Measurements from ENCODE around the gene TBC1D22A.
A peak's percentile ranks its signal among the peaks of the same experiment; 100 is the strongest.
"Not testable (repeated sequence)": the region's sequence is repeated elsewhere in the genome, so short reads cannot be mapped to it uniquely, and the experiment has no call there.

The TBC1D22A gene

DNA sequence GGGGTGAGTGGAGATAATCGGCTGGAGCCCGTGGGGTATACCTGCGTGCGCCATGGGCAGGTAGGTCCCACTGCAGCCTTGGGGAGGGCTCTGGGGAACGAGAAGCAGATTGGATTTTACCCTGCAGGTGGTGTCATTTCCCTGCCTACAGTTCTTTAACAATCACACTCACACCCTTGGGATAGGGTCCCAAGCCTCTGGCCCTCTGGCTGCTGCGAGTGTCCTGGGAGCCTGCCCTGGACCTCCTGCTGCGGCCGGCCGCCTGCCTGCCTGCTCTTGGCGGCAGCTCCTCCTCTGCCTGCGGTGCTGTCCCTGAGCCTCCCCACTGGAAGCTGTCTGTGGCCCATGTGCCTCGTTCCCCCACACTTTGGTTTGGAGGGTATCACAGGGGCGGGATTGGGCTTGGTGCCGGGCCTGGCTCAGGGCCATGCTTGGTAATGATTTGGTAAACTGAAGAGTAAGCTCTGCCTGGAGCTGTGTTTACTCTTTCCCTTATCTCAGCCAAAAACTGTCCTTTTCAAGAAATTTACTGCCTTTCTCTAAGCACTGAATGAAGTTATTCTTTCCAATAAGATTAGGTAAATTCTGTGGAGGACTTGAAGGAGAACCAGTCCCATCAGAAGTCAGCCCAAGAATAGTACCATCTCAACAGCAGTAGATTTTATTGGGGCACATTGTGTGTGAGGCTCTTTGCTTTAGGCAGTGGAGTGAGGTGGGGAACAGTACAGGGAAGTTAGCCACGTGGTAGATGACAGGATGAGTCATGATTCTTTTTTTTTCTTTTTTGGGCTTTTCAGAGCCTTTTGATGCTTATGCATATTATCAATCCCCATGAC, 53.7 kb downstream of the TBC1D22A start:
- no peak for DNase-seq

DNA sequence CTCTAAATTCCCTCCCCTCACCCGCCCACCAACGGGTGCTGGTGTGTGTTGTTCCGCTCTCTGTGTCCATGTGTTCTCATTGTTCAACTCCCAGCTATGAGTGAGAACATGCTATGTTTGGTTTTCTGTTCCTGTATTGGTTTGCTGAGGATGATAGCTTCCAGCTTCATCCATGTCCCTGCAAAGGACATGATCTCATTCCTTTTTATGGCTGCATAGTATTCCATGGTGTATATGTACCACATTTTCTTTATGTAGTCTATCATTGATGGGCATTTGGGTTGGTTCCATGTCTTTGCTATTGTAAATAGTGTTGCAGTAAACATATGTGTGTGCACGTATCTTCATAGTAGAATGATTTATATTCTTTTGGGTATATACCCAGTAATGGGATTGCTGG, 54.9 kb downstream of the TBC1D22A start:
- not testable (repeated sequence) for DNase-seq

DNA sequence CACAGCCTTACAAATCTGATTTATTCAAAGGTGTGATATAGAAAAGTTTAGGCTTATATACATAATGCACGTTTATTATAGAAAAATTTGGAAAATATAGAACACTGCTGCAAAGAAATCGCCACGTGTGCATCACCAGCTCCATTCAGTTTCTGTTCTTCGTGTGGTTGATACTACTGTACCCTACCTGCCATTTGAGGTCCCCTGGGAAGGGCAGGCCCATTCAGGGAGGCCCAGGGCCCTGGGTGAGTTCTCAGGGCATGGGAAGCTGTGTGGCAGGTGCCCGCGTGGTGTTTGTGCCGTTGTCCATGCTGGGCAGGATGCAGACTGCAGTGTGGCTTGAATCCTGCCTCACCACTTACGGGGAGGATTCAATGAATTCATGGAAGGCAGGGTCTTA, 60.8 kb downstream of the TBC1D22A start:
- no peak for DNase-seq

DNA sequence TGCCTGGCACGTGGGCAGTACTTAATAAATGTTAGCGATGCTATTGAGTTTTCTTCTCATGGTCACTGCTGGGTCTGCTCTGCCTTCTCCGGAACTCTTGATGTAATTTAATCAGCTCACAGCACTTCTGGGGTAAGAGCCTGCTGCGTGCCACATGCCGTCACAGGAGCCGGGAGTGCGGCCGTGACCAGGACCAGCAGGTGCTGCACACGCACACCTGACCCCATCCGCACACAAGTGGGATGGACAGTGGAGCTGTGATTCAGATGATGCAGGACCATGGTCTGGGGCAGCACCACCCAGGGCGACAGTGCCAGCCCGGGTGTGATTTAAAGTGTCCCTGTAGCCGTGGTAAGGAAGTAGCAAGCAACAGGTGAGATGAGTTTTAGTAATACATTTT, 61.2 kb downstream of the TBC1D22A start:
- DNase-seq, result no peak

DNA sequence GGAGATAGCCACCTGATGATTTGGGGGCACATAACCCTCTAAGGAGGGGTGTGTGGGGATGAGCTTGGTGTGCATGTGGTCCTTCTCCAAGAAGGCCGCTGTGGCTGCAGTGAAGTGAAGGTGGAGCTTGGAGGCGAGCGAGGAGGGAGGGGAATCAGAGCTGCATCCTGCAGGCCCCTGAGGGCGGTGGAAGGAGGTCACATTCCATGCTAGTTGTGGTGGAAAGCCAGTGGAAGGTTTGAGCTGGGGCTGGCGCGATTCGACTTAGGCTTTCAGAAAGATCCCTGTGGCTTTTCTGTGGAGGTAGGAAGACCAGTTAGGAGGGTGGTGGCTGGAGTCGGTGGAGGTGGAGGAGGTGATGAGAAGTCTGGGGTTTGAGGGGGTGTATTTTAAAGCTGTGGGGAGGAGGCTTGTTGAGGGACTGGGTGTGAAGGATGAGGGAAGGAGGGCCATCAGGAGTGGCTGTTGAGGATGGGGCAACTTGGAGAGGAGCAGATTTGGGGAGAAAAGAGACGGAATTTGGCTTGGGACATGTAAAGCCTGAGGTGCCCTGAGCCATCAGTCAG, 62.0 kb downstream of the TBC1D22A start:
- no peak for DNase-seq

- DNase-seq, result no peak
Observed at GRCh38 chr22:46824980-46825544, 62.6 kb downstream of the TBC1D22A start.

GRCh38 chr22:46826438-46827135, 64.1 kb downstream of the TBC1D22A start:
- DNase-seq, result no peak

DNA sequence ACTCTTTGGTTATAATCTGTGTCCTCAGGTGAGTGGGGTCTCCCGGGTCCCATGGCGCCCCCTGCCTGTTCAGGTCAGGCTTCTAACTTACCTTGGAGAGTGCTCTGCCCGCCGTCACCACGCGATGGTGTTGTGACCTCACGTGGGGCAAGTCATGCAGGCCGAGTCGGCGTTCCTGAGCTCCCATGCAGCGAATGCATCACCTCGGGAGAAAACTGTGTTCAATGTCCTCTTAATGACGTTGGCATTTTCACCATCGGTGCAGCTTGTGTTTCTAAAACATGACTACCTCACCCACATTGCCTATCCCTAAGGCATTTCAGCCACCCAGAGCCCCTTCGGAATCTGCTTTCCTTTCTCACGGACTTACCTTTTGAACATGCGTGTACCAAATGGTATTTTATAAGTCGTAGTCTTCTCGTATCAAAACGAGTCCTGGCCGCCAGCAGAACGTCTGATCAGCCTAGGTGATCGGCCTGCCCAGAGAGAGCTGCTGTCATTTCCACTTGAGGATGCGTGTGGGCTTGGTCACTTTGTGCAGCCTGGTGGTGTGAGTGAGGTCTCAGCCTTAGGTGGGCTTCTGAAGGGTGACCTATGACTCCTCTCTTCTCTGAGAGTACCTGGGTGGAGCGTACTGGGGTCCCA, 64.8 kb downstream of the TBC1D22A start:
- DNase-seq, result no peak

GRCh38 chr22:46827781-46828180, 65.3 kb downstream of the TBC1D22A start:
- DNase-seq, result no peak

DNA sequence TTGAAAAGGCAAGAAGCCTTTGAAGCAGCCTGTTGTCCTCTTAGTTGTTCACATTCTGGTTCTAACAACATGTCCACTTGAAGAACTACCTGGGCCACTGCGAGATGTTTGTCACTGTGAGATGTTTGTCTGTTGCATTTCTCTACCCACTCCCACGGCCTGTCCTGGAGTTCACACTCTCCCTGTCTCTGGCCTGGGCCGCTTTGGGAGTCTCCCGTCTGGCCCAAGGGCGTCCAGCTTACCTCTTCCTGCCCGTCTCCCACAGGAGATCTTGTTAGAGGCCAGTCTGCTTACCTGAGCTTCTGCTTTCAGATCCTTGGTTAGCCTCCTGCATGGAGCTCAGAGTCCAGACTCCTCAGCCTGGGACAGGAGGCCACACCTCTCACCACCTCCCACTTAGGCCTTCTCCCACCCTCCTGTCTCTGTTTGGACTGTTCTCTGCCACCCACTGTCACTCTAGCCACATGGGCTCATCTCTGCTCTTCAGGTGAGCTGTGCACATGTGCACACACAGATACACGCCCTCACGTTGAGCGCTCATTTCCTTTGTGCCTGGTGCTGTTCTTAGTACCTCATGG, 66.0 kb downstream of the TBC1D22A start:
- no peak for DNase-seq

DNA sequence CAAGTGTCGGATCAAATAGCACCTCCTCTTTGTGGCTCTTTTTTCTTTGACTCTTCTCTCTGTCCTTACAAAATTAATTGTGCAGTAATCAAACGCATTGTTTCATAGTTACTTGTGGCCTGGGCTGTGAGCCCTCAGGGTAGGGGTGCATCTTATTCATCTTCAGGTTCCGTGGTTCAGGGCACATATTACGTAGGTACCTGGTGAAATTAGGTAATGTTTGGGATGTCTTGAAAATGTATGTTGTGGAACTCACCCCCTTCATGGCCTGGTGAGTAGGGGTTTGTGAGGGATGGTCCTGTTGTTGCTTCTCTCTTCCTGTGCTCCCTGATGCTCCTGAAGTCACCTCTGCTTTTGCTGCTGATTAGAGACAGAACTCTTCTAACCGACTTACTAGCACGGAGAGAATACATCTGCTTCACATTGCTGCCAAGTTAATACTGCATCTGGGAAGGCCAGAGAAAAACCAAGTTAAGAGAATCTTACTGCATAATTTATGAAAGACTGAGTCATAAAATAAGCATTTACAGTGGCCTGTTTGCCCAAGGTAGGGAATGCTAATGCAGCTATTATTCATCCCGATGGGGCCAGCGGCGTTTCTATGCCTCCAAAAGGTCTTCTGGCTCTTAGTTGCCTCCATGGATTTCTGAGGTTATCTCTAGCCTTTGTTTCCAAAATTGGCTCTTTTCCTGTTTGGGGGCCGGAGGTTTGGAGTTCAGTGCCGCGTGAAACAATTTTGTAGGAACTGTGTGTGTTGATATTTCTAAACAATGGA, 66.9 kb downstream of the TBC1D22A start:
- DNase-seq, result no peak

DNA sequence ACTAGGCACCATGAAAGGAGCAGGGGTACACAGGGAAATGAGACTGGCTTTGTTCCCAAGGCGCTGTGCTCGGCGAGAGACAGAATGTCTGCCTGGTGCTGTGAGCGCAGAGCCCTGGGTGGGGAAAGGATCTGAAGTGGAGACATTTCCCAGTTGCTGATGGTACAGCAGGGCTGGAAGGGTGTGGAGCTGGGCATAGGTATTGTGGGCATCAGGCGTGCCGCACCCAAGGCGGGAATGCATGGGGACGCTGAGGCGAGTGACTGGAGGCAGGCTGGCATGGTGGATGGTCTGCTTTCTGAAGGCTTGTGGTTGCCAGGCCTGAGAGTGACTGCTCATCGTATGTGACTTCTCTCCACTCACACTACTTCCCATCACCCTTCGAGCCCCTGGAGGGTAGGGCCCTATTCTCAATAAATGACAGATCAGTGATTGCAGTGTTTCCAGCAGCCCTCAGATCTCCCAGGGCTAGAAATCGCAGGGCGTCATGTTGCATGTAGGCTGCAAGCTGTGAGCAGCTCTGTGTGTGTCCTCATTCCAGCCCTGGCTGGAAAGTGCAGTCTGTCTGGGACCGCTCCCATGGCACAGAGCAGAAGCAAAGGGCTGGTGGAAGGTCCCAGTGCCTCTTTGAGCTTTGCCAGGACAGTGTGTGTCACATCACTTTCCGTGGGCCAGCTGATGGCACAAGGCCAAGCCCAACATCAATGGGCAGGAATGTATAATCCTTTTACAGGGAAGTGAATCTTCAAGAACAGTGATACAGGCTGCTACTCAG, 67.7 kb downstream of the TBC1D22A start:
- DNase-seq, result no peak

- DNase-seq, result no peak
Observed at GRCh38 chr22:46830841-46831240, 68.4 kb downstream of the TBC1D22A start.

DNA sequence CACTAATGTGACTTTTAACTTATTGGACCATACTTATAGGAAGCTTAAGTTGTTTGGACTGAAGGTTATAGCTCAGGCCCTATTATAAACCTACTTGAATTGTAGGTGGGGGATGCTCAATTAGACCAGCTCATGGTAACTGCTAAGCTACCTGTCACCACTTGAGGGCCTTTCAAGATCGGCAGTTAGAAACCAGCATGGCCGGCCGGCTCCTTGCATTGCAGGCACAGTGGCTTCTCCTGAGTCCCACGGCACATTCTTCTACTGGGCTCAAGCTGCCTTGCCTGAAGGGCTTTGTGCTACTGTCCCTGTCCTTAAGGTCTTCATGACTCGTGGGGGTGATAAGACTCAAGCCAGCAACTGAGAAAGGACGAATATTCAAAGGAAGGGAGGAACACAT, 70.8 kb downstream of the TBC1D22A start:
- DNase-seq, result no peak

- DNase-seq, result no peak
Observed at GRCh38 chr22:46834021-46834737, 71.7 kb downstream of the TBC1D22A start.

DNA sequence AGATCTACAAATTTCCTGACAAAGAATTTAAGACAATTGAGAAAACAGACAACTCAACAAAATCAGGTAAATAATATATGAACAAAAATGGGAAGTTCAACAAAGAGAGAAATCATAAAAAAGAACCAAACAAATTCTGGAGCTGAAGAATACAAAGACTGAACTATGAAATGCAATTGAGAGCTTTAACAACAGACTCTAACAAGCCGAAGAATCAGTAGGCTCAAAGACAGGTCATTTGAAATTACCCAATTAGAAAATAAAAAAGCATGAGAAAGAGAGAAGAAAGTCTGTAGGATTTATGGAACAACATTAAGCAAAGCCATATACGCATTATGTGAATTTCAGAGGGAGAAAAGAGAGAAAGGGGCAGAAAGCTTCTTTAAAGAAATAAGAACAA, 72.8 kb downstream of the TBC1D22A start:
- no peak for DNase-seq

DNA sequence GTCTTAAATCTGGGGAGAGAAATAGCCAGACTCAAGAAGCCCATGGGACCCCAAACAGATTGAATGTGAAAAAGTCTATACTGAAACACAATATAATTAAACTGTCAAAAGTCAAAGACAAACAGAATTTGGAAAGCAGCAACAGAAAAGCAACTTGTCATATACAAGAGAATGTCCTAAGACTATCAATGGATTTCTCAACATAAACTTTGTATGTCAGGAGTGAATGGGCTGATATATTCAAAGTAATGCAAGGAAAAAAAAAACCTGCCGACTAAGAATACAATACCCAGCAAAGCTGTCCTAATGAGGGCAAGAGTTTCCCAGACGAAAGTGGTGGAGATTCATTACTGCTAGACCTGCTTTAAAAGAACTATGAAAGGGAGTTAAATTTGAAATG, 73.2 kb downstream of the TBC1D22A start:
- no peak for DNase-seq

DNA sequence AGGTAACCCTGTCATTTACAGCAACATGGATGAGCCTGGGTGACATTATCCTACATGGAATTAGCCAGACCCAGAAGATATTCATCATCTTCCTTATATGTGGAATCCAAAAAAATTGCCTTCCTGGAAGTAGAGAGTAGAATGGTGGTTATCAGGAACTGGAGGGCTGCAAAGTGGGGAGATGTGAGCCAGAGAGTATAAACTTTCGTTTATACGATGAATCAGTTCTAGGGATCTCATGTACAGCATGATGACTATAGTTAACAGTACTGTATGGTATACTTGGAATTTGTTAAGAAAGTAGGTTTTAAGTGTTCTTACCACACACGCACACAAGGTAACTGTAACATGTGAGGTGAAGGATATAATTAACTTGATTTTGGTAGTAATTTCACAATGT, 79.1 kb downstream of the TBC1D22A start:
- DNase-seq, result no peak

GRCh38 chr22:46842606-46843005, 80.2 kb downstream of the TBC1D22A start:
- peak; percentile 86 for DNase-seq

GRCh38 chr22:46843821-46844255, 81.4 kb downstream of the TBC1D22A start:
- no peak for DNase-seq
